HS-5 (cell line): ENCODE data around the gene C1orf167.

Experiments used
- DNase-seq: peaks from one replicate; pipeline ENCODE4 v3.0.0-alpha.2; 2012; ENCODE audit warnings: low read depth

Gene C1orf167

GRCh38 chr1:11736746-11737639 lies 25.0 kb upstream of the C1orf167 start:
- peak; percentile 83 for DNase-seq

GRCh38 chr1:11738096-11738495 lies 23.9 kb upstream of the C1orf167 start:
- DNase-seq: no peak

GRCh38 chr1:11738783-11739182 lies 23.2 kb upstream of the C1orf167 start:
- no peak for DNase-seq

- no peak for DNase-seq
Measured at GRCh38 chr1:11740258-11741192, 21.5 kb upstream of the C1orf167 start.

GRCh38 chr1:11741482-11741881 lies 20.5 kb upstream of the C1orf167 start:
- DNase-seq: no peak

GRCh38 chr1:11741919-11742558 lies 20.0 kb upstream of the C1orf167 start:
- DNase-seq: no peak

- no peak for DNase-seq
Measured at GRCh38 chr1:11744287-11744686, 17.7 kb upstream of the C1orf167 start.

GRCh38 chr1:11746092-11746491 lies 15.9 kb upstream of the C1orf167 start:
- no peak for DNase-seq

- no peak for DNase-seq
Measured at GRCh38 chr1:11746795-11747487, 15.1 kb upstream of the C1orf167 start.

GRCh38 chr1:11748294-11749202 lies 13.4 kb upstream of the C1orf167 start:
- no peak for DNase-seq

GRCh38 chr1:11749203-11749689 lies 12.7 kb upstream of the C1orf167 start:
- DNase-seq: no peak

GRCh38 chr1:11749996-11750395 lies 12.0 kb upstream of the C1orf167 start:
- no peak for DNase-seq

GRCh38 chr1:11751087-11751486 lies 10.9 kb upstream of the C1orf167 start:
- DNase-seq: no peak

GRCh38 chr1:11752359-11753088 lies 9.5 kb upstream of the C1orf167 start:
- no peak for DNase-seq

- no peak for DNase-seq
Measured at GRCh38 chr1:11753555-11754208, 8.3 kb upstream of the C1orf167 start.

GRCh38 chr1:11757047-11757446 lies 4.9 kb upstream of the C1orf167 start:
- DNase-seq: no peak

- DNase-seq: no peak
Measured at GRCh38 chr1:11759791-11760190, 2.2 kb upstream of the C1orf167 start.

- DNase-seq: no peak
Measured at GRCh38 chr1:11761285-11761684, 708 bp upstream of the C1orf167 start.

- DNase-seq: no peak
Measured at GRCh38 chr1:11764115-11764514, 2.1 kb downstream of the C1orf167 start.
